ENCODE results near the gene TLR8. TPM values are rescaled to one million over a fixed set of nuclear protein-coding genes. Genes with fewer than 3 reads are reported as not detected.
"Not testable (repeated sequence)": the region's sequence is repeated elsewhere in the genome, so short reads cannot be mapped to it uniquely, and the experiment has no call there.

Gene TLR8
- total and polyA plus RNA-seq, 4 donors = 0.51 to 7.0 (median 2.5) TPM

DNA sequence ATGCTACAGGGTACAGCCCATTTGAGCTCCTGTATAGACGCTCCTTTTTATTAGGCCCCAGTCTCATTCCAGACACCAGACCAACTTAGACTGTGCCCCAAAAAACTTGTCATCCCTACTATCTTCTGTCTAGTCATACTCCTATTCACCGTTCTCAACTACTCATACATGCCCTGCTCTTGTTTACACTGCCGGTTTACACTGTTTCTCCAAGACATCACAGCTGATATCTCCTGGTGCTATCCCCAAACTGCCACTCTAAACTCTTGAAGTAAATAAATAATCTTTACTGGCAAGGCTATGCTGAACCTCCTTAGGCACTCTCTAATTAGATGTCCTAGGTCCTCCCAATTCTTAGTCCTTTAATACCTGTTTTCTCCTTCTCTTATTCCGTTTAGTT, 38.0 kb downstream of the TLR8 start:
- ATAC-seq (ENCODE audit: low FRiP score); H3K27ac ChIP-seq (ENCODE audit: low read depth in 1 of 2, low read length in 2 of 2); H3K9me3 ChIP-seq (ENCODE audit: control insufficient read depth, low read length); H3K27me3 ChIP-seq (ENCODE audit: control insufficient read depth in 1 of 2, insufficient read depth in 2 of 2, low read length in 1 of 2); H3K36me3 ChIP-seq (ENCODE audit: control insufficient read depth in 1 of 2, insufficient read depth in 2 of 2, low read length in 1 of 2); DNase-seq; H3K4me1 ChIP-seq (ENCODE audit: control insufficient read depth in 1 of 2, insufficient read depth in 2 of 2, low read length in 2 of 2); intact Hi-C loops (cut with DNase I); H3K4me3 ChIP-seq (ENCODE audit: low read length in 2 of 2): not testable (repeated sequence)
- 85 to 90% methylated on average over 2 to 3 of the region's 4 CpGs for WGBS, 2 donors

DNA sequence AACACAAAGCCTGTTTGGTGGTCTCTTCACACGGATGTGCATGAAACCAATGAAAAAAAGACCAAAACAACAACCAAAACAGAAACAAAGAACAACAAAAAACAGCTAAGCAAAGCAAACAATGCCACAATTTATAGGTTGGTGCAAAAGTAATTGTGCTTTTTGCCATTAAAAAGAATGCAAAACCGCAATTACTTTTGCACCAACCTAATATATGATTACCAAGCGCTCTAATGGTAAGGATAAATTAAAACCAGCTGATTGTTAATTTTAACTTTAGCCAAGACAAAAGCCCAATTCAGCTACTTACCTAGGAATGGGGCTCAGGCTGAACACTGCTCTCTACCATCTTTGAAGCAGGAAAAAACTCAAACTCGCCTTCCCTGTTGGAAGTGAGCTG, 39.1 kb downstream of the TLR8 start:
- 70 to 95% methylated on average over 4 of the region's 4 CpGs for WGBS, 2 donors
- H3K4me1 ChIP-seq (ENCODE audit: control insufficient read depth in 1 of 2, insufficient read depth in 2 of 2, low read length in 2 of 2) = no peaks in the 10 kb centered on the region
- H3K4me3 ChIP-seq (ENCODE audit: low read length in 2 of 2) = no peak overlapping the region
- H3K27ac ChIP-seq (ENCODE audit: low read depth in 1 of 2, low read length in 2 of 2) = no peak overlapping the region
- ATAC-seq (ENCODE audit: low FRiP score) = no peak
- H3K27me3 ChIP-seq (ENCODE audit: control insufficient read depth in 1 of 2, insufficient read depth in 2 of 2, low read length in 1 of 2) = no peaks in the 10 kb centered on the region
- H3K36me3 ChIP-seq (ENCODE audit: control insufficient read depth in 1 of 2, insufficient read depth in 2 of 2, low read length in 1 of 2) = no peaks in the 10 kb centered on the region
- H3K9me3 ChIP-seq (ENCODE audit: control insufficient read depth, low read length) = no peaks in the 10 kb centered on the region
- DNase-seq = no peak
- intact Hi-C loops (cut with DNase I) = loop anchor here (5.0 kb wide), 2 partner anchors 542 to 702 kb away; no protein-coding TSS in a partner anchor

DNA sequence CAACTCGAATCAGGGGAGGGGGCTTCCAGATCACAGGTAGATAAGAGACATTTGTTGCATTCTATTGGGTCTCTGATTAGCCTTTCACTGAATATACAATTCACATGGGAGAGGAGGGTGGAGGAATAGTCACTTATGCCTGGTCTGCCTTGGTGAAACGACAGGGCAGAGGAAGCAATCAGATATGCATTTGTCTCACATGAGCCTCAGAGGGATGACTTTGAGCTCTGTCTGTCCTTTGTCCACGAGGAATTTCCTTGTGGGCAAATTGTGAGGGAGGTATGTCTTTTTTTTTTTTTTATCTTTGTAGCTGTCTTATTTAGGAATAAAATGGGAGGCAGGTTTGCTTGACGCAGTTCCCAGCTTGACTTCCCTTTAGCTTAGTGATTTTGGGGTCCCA, 40.0 kb downstream of the TLR8 start:
- intact Hi-C loops (cut with DNase I) = loop anchor here (5.0 kb wide), 2 partner anchors 541 to 701 kb away; no protein-coding TSS in a partner anchor
- ATAC-seq (ENCODE audit: low FRiP score) (no peak), DNase-seq (no peak)
- no peaks in the 10 kb centered on the region for H3K36me3 ChIP-seq (ENCODE audit: control insufficient read depth in 1 of 2, insufficient read depth in 2 of 2, low read length in 1 of 2)
- no peaks in the 10 kb centered on the region for H3K9me3 ChIP-seq (ENCODE audit: control insufficient read depth, low read length)
- H3K4me1 ChIP-seq (ENCODE audit: control insufficient read depth in 1 of 2, insufficient read depth in 2 of 2, low read length in 2 of 2) = no peaks in the 10 kb centered on the region
- no peak overlapping the region for H3K27ac ChIP-seq (ENCODE audit: low read depth in 1 of 2, low read length in 2 of 2)
- H3K27me3 ChIP-seq (ENCODE audit: control insufficient read depth in 1 of 2, insufficient read depth in 2 of 2, low read length in 1 of 2) = no peaks in the 10 kb centered on the region
- no peak overlapping the region for H3K4me3 ChIP-seq (ENCODE audit: low read length in 2 of 2)
- WGBS, 2 donors = 53 to 71% methylated on average over 4 of the region's 4 CpGs

DNA sequence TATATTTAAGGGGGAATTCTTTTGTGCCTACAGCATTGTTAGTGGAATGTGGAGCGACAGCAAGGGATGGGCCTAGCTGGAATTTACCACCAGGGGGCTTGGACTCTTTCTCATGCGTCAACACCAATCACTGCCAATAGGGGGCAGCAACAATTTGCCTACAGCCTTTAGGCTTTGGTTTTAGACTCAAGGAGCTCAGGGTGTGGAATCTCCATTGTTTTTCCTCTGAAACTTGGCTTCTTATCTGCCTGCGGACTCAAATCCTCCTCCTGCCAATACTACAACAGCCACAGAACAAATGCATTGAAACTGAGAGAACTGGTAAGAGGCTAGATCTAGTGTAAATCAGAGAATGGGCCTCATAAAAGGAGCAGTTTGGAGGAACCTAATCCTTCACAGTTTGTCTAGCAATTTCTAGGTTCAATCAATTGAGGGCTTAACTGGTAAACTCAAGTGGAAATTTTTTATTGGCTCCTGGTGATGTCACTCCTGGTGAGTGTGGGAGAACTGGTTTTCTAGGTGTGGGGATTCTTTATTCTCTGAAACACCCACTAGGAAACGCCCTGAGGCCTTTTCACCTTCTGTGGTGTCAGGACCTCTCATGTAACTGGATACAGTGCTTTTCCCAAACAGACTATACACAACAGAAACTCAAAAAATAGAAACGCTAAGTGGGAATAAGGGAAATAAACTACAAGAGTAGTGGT, 40.6 kb downstream of the TLR8 start:
- no peaks in the 10 kb centered on the region for H3K36me3 ChIP-seq (ENCODE audit: control insufficient read depth in 1 of 2, insufficient read depth in 2 of 2, low read length in 1 of 2)
- H3K27me3 ChIP-seq (ENCODE audit: control insufficient read depth in 1 of 2, insufficient read depth in 2 of 2, low read length in 1 of 2) = no peaks in the 10 kb centered on the region
- ATAC-seq (ENCODE audit: low FRiP score) = peak; percentile 89
- no peaks in the 10 kb centered on the region for H3K4me1 ChIP-seq (ENCODE audit: control insufficient read depth in 1 of 2, insufficient read depth in 2 of 2, low read length in 2 of 2)
- intact Hi-C loops (cut with DNase I) = loop anchor here (5.0 kb wide), 2 partner anchors 540 to 700 kb away; no protein-coding TSS in a partner anchor
- 32 to 39% methylated on average over 5 of the region's 5 CpGs for WGBS, 2 donors
- H3K27ac ChIP-seq (ENCODE audit: low read depth in 1 of 2, low read length in 2 of 2) = no peak overlapping the region
- H3K9me3 ChIP-seq (ENCODE audit: control insufficient read depth, low read length) = no peaks in the 10 kb centered on the region
- peak in 1 of 2 donors; percentile 75 for DNase-seq
- no peak overlapping the region for H3K4me3 ChIP-seq (ENCODE audit: low read length in 2 of 2)

DNA sequence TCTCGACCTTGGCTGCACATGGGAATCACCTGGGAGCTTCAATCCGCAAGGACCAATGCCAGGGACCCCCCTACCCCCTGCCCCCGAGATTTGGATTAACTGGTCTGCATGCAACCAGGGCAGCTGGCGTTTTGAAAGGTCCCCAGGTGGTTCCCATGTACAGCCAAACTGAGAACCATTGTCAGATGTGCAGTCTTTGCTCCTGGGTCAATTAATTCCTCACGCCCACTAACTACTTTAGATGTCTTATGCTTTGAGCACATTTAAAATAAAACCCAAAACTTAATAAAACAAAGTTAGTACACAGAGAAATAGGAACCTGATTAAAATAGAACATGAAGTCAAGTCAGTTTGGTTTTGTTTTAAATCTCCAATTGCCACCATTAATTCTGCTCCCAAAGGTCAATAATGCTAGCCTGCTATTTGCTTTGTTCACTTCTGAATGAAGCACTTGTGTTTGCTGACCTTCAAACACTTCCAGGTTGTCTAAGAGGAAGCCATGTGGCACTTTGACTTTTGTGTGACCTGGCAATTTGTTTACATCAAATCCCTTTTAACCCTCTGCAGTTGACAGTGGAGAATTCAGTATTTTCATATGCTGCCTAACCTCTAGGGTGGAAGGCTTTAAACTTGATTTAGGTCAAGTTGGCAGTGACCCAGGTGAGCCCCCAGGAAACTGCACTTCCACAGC, 41.3 kb downstream of the TLR8 start:
- H3K9me3 ChIP-seq (ENCODE audit: control insufficient read depth, low read length) = no peaks in the 10 kb centered on the region
- no peak for DNase-seq
- H3K27me3 ChIP-seq (ENCODE audit: control insufficient read depth in 1 of 2, insufficient read depth in 2 of 2, low read length in 1 of 2) = no peaks in the 10 kb centered on the region
- H3K36me3 ChIP-seq (ENCODE audit: control insufficient read depth in 1 of 2, insufficient read depth in 2 of 2, low read length in 1 of 2) = no peaks in the 10 kb centered on the region
- intact Hi-C loops (cut with DNase I) = loop anchor here (5.0 kb wide), 2 partner anchors 540 to 700 kb away; no protein-coding TSS in a partner anchor
- no peak overlapping the region for H3K4me3 ChIP-seq (ENCODE audit: low read length in 2 of 2)
- ATAC-seq (ENCODE audit: low FRiP score) = no peak
- WGBS, 2 donors = 58 to 92% methylated on average over 5 of the region's 5 CpGs
- no peak overlapping the region for H3K27ac ChIP-seq (ENCODE audit: low read depth in 1 of 2, low read length in 2 of 2)
- no peaks in the 10 kb centered on the region for H3K4me1 ChIP-seq (ENCODE audit: control insufficient read depth in 1 of 2, insufficient read depth in 2 of 2, low read length in 2 of 2)

DNA sequence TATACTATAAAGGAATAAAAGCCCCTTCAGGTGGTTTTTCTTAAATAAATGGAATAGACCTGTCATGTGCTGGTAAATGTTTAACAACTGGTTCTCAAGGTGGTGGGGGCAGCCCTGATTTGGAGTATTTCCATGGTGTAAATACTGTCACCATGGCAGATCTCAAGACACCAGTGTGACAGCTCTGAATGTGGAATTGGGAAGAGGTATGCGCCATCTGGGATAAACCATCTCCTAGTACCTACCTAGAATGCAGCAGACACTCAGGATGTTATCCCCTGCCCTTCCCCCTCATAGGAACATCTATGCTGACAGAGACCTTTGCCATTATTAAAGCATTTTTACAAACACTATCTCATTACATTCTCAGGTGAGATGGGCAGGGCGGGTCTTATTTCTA, 42.1 kb downstream of the TLR8 start:
- intact Hi-C loops (cut with DNase I) = loop anchor here (5.0 kb wide), 2 partner anchors 539 to 699 kb away; no protein-coding TSS in a partner anchor
- Histone ChIP-seq H3K4me3 (ENCODE audit: low read length in 2 of 2) (no peak overlapping the region), H3K27ac (ENCODE audit: low read depth in 1 of 2, low read length in 2 of 2) (no peak overlapping the region), H3K36me3 (ENCODE audit: control insufficient read depth in 1 of 2, insufficient read depth in 2 of 2, low read length in 1 of 2) (no peaks in the 10 kb centered on the region), H3K4me1 (ENCODE audit: control insufficient read depth in 1 of 2, insufficient read depth in 2 of 2, low read length in 2 of 2) (no peaks in the 10 kb centered on the region), H3K9me3 (ENCODE audit: control insufficient read depth, low read length) (no peaks in the 10 kb centered on the region), H3K27me3 (ENCODE audit: control insufficient read depth in 1 of 2, insufficient read depth in 2 of 2, low read length in 1 of 2) (no peaks in the 10 kb centered on the region)
- whole genome bisulfite sequencing, 2 donors = 82 to 98% methylated on average over 2 of the region's 2 CpGs
- ATAC-seq (ENCODE audit: low FRiP score) (no peak), DNase-seq (no peak)

DNA sequence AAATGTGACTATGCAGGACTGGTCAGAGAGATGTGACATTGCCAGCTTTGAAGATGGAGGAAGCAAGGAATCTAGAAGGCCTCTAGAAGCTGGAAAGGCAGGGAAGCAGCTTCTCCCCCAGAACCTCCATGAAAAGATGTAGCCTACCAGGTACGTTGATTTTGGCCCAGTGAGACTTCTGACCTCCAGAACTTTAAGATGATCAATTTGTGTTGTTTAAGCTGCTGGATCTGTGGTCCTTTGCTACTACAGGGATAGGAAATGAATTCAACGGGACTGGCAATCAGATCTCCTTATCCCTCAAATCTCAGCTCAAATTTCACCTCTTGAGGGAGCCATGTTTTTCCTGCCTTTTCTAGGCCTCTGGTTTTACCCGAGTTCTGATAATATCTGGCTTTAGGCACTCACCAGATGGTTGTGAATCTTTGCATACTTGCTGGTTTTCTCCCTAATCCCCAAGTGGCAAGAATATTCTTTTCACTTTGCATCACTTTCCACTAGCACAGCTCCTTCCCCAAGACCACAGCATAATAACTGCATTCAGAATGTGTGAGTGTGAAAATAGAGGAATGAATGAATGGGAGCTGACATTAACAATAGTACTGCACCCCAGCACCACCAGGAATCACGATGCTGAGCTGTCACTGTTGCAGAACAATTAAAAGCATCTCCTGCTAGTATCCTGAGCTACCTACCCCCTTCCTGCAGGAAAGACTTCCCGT, 42.9 kb downstream of the TLR8 start:
- Histone ChIP-seq H3K27ac (ENCODE audit: low read depth in 1 of 2, low read length in 2 of 2) (peak overlapping the region in 1 of 2 donors; percentile 78), H3K9me3 (ENCODE audit: control insufficient read depth, low read length) (no peaks in the 10 kb centered on the region), H3K4me1 (ENCODE audit: control insufficient read depth in 1 of 2, insufficient read depth in 2 of 2, low read length in 2 of 2) (no peaks in the 10 kb centered on the region), H3K4me3 (ENCODE audit: low read length in 2 of 2) (no peak overlapping the region), H3K27me3 (ENCODE audit: control insufficient read depth in 1 of 2, insufficient read depth in 2 of 2, low read length in 1 of 2) (no peaks in the 10 kb centered on the region), H3K36me3 (ENCODE audit: control insufficient read depth in 1 of 2, insufficient read depth in 2 of 2, low read length in 1 of 2) (no peaks in the 10 kb centered on the region)
- ATAC-seq (ENCODE audit: low FRiP score) (no peak), DNase-seq (no peak)
- 54 to 60% methylated on average over 5 of the region's 5 CpGs for WGBS, 2 donors
- intact Hi-C loops (cut with DNase I) = loop anchor here (5.0 kb wide), 2 partner anchors 538 to 698 kb away; no protein-coding TSS in a partner anchor

DNA sequence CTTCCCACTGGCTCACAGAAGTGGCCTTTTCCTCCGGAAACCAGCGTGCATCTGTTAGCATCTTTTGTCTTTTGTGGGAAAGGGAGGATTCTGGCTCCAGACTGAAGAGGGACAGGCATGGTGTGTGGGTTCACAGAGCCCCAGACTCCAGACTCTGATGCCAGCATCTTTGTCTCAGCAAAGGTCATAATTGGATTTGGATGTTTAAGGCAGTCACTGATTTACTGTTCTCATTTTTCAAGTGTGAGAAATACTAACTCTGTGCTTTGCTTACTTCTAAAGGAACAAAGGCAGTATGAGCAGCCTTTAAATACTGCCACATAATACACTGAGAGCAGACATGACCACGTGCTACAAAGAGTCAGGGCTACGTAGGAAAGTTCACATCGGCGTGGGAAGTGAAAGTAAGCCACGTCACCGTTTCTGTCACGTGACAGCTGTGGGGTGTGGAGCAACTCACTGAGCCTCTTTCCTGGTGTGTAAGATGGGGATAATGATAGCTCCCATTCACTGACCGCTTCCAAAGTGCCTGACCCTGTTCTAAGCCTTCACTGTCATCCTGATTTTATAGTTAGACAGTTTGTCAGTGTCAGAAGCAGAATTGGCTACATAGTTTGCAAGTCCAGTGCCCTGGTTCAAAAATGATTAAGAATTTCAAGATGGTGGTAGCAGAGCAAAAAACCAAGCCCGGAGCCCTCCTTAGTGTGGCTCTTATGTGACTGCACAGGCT, 43.7 kb downstream of the TLR8 start:
- intact Hi-C loops (cut with DNase I) = loop anchor here (5.0 kb wide), 2 partner anchors 537 to 697 kb away; no protein-coding TSS in a partner anchor
- no peaks in the 10 kb centered on the region for H3K36me3 ChIP-seq (ENCODE audit: control insufficient read depth in 1 of 2, insufficient read depth in 2 of 2, low read length in 1 of 2)
- DNase-seq (peak; percentile 91 to 92), ATAC-seq (ENCODE audit: low FRiP score) (peak; percentile 87)
- H3K27me3 ChIP-seq (ENCODE audit: control insufficient read depth in 1 of 2, insufficient read depth in 2 of 2, low read length in 1 of 2) = no peaks in the 10 kb centered on the region
- H3K4me1 ChIP-seq (ENCODE audit: control insufficient read depth in 1 of 2, insufficient read depth in 2 of 2, low read length in 2 of 2) = no peaks in the 10 kb centered on the region
- 25 to 50% methylated on average over 11 of the region's 11 CpGs for WGBS, 2 donors
- peak overlapping the region in 1 of 2 donors; percentile 78 for H3K27ac ChIP-seq (ENCODE audit: low read depth in 1 of 2, low read length in 2 of 2)
- no peaks in the 10 kb centered on the region for H3K9me3 ChIP-seq (ENCODE audit: control insufficient read depth, low read length)
- no peak overlapping the region for H3K4me3 ChIP-seq (ENCODE audit: low read length in 2 of 2)
